KOPT-K1 (cell line): ENCODE data around the gene LILRA5.
"Not testable (repeated sequence)": the region's sequence is repeated elsewhere in the genome, so short reads cannot be mapped to it uniquely, and the experiment has no call there.

Source experiments
- H3K27ac ChIP-seq: fragments of 200-600 bp; sonication (generic); 2 replicates; pipeline ENCODE4 v1.5.1; 2016; ENCODE audit warnings: antibody characterized with exemption, mild to moderate bottlenecking, low read depth, low read length; ENCODE audit not compliant: poor library complexity, severe bottlenecking
- H3K36me3 ChIP-seq: fragments of 200-600 bp; sonication (generic); 2 replicates; pipeline ENCODE4 v1.5.1; 2017; ENCODE audit warnings: antibody characterized with exemption, mild to moderate bottlenecking, low read length, moderate library complexity; ENCODE audit not compliant: insufficient read depth
- H3K9me3 ChIP-seq: fragments of 200-600 bp; sonication (generic); 2 replicates; pipeline ENCODE4 v1.5.1; 2017; ENCODE audit warnings: antibody characterized with exemption, low read length, mild to moderate bottlenecking; ENCODE audit not compliant: insufficient read depth, poor library complexity, severe bottlenecking

The LILRA5 gene

DNA sequence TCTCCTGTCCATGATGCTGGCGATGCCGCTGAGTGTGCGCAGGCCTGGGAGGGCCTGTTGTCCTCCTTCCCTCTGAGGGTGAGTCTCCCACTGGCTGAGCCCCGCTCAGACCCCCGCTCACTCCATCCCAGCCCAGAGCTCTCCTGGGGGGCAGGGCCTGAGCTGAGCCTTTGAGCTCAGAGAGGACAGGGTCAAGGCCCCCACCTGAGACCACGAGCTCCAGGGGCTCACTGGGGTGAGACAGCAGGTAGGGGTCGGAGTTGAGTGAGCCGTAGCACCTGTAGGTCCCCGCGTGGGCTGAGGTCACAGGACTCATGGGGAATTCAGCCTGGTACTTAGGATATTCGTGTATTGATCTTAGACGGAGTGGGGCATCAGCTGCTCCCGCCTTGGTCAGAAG, 34.9 kb downstream of the LILRA5 start:
- H3K27ac ChIP-seq, H3K9me3 ChIP-seq, H3K36me3 ChIP-seq: not testable (repeated sequence)

DNA sequence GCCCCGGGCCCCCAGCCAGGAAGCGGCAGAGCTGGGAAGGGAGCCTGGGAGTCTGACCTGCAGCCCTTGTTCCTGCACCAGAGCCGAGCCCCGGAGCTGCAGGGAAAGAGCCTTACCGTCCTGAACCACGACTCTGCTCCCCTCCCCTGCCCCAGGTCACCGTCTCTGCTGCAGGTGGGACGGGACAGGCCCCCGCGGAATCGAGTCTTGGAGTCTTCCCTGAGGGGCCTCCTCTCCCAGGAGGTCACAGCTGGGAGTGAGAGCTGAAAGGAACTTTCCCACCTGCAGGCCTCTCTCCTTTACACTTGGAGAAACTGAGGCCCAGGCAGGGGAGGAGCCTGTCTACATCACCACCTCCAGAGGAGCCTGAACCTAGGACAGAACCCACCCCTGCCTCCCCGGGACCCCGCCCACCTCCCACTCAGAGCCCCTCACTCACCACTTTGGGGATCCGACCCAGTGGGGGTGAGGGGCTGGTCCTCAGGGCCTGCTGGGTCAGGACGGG, 35.8 kb downstream of the LILRA5 start:
- not testable (repeated sequence) for H3K9me3 ChIP-seq, H3K27ac ChIP-seq, H3K36me3 ChIP-seq

DNA sequence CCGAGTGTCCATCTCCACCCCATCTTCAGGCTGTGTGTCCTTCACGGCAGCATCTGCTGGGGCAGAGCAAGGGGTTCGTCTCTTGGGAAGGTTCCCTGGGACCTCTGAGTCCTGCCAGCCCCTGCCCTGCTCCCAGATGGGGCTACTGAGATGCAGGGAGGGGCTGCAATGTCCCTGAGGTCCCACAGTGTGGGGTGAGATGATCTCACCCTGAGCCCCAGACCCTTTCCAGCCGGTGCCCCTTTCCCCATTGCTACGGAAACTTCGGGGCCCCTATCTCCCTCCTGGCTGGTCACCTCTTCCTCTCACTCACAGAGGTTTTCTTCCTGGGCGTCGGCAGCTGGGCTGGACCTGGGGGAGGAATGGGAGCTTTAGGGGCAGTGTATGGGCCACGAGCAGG, 37.0 kb downstream of the LILRA5 start:
- H3K36me3 ChIP-seq: no peaks in the 10 kb centered on the region
- no peak overlapping the region for H3K27ac ChIP-seq
- H3K9me3 ChIP-seq: no peaks in the 10 kb centered on the region

DNA sequence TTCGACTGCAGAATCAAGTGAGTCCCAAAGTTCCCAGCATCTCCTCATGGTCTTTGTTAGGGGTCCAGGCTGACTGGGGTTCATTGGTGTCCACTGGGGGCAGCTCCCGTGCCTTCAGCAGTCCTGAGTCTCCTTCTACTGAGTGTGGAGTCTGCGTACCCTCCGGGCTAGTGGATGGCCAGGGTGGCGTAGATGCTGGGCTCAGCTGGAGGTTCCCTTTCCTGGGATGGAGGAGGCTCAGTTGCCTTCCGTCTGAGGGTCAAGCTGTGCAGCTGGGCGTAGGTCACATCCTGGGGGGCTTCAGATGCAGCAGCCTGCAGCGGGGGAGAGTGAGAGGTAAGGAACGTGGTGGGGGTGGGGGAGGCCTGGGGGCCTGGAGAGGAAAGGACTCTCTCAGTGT, 38.5 kb downstream of the LILRA5 start:
- not testable (repeated sequence) for H3K27ac ChIP-seq, H3K9me3 ChIP-seq, H3K36me3 ChIP-seq

DNA sequence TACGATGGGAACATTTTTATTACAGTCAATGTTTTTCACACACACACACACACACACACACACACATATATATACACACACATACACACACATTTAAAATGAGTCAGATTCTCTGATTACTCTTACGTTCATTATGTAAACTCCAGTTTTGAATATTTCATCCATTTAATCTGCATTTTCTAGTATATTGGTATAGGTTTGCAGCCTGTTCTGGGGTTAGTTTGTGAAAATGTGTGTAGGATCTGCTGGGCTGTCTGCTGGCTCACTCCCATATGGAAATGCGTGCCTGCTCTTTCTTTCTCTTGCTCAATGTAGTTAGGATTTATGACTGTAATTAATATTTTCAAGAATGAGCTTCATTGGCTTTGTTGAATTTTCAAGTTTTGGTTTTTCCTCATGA, 39.1 kb downstream of the LILRA5 start:
- Histone ChIP-seq H3K36me3 (no peaks in the 10 kb centered on the region), H3K9me3 (no peaks in the 10 kb centered on the region), H3K27ac (no peak overlapping the region)

DNA sequence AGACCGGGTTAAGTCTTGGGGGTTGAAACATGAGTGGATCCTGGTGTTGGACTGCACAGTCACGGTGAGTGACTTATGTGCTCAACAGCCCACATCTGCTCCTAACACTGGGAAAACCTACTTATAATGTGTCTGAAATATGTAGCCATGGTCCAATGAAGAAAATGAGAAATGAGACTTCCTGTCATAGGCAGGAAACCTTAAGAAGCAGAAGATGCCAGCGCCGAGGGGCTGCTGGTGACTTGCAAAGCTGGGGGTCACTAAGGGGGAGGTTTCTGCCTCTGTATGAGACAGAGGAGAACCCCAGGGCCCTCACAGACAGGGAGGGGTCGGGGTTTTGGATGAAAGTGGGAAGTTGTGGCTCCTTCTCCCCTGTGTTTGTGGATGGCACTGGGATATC, 40.8 kb downstream of the LILRA5 start:
- not testable (repeated sequence) for H3K27ac ChIP-seq, H3K9me3 ChIP-seq, H3K36me3 ChIP-seq

DNA sequence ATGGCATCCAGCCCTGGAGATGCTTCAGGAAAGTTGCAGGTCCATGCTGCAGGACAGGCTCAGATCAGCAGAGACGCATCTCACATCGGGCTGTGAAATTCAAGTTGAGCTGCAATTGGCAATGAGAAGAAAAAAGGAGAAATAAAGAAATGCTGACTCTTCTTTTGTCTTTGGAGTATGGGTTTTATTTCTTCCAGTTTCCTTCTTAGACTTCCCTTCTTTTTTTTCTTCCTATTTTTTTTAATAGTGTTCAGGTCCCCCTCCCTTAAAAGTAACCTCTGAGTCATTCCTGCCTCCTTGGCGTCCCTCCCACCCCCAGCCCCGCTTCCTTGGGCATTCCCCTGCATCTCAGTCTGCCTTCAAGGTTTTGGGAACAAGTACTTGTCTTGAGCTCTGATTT, 41.4 kb downstream of the LILRA5 start:
- not testable (repeated sequence) for H3K27ac ChIP-seq, H3K9me3 ChIP-seq, H3K36me3 ChIP-seq

DNA sequence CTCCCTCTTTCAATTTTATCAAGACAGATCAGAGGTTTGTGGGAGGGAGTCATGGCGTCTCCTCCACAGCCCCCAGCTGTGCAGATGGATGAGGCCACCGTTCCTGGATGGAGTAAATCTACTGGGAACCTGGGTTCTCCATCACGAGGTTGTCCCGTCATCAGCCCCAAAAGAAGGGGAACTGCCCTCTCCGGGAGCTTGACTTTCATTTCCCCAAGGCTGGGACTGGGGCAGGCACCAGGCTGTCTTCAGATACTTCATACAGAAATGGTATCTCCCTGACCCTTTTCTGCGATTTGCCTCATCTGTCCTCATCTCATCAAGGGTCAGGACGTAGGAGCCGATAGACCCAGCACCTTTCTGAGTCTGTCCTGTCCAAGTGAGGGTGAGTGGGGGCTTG, 41.9 kb downstream of the LILRA5 start:
- Histone ChIP-seq H3K27ac (no peak overlapping the region), H3K36me3 (no peaks in the 10 kb centered on the region), H3K9me3 (no peaks in the 10 kb centered on the region)

DNA sequence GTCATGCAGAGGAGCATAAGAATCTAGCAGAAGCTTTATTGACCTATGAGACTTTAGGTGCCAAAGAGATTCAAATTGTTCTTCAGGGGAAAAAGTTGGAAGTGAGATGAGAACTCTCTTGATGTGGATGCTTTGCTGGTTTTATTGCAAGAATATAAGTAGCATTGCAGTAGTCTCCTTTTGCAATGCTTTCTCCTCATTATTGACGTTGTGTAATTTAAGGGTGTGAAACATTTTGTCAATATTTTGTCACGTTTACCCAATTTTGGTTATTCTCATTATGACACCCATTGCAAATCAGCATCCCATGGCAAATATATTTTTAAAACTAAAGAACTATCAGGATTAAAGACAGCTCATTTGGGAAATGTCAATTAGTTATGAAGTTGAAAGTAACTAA, 44.0 kb downstream of the LILRA5 start:
- H3K36me3 ChIP-seq: no peaks in the 10 kb centered on the region
- H3K9me3 ChIP-seq: no peaks in the 10 kb centered on the region
- no peak overlapping the region for H3K27ac ChIP-seq

DNA sequence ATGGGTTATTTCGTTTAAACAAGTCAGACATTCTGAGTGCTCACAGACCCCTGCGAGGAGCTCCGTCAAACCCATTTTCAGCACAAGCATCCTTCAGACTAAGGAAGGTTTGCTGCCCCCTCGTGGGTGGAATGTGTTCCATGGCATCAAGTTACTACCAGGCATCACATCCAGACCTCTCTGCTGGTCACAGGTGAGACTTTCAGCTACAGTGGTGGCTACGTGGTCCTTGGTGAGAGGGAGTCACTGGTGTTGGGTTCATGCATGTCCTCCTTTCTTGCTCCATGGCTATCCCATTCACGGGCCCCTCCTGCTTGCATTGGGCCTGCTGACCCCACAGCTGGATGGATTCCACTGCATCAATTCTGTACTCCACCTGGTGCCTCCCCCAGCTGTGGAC, 46.8 kb downstream of the LILRA5 start:
- no peaks in the 10 kb centered on the region for H3K36me3 ChIP-seq
- H3K27ac ChIP-seq: no peak overlapping the region
- no peaks in the 10 kb centered on the region for H3K9me3 ChIP-seq

DNA sequence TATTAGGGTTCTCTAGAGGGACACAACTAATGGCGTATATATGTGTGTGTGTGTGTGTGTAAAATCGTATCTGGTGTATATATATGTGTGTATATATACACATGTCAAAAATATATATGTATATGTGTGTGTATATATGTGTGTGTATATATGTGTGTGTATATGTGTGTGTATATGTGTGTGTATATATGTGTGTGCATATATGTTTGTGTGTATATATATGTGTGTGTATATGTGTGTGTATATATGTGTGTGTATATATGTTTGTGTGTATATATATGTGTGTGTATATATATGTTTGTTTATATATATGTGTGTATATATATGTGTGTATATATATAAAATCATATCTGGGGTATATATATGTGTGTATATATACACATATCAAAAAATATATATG, 50.5 kb downstream of the LILRA5 start:
- Histone ChIP-seq H3K36me3 (no peaks in the 10 kb centered on the region), H3K27ac (no peak overlapping the region), H3K9me3 (no peaks in the 10 kb centered on the region)

DNA sequence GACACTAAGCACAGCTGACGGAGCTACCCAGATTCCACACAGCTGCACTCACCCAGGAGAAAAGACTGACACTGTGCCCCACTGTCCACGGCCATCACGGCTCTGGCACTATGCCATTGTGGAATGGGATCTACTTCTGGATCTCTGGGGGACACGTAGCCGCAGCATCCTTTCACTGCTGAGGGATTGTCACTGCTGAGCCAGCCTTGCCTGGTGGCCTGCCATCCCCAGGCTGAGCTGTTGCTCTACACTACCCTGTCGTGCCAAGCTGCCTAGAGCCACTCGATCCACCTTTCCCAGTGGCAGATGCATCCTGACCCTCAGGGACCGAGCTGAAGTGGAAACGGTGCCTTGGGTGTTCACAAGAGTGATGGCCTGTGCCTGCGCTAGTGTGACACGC, 50.9 kb downstream of the LILRA5 start:
- H3K36me3 ChIP-seq: no peaks in the 10 kb centered on the region
- no peak overlapping the region for H3K27ac ChIP-seq

DNA sequence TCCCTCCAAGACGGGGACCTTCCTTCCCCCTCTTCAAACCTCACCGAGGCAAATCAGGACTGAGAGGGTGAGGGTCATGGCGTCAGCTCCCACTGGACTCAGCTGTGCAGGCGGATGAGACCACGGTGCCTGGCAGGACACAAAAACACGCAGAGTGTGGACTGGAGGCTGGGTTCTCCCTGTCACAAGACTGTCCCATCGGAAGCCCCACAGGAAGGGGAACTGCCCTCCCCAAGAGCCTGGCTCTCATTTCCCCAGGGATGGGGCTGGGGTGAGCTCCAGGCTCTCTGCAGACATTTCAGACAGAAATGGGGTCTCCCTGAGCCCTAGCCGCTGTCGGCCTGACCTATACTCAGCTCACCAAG, 55.9 kb downstream of the LILRA5 start, which contains the start of gene LILRB5:
TSS of gene LILRB5 (minus strand) at position 158 of the 365 bp plus-strand sequence. CDS start at position 78, 80 bp downstream.
- H3K27ac ChIP-seq: no peak within 1 kb of the TSS
- H3K9me3 ChIP-seq: no peaks in the 10 kb centered on the region
- H3K36me3 ChIP-seq: no peaks in the 10 kb centered on the region

More for the DNA sequence above, 50.9 kb downstream of the LILRA5 start:
- H3K9me3 ChIP-seq: no peaks in the 10 kb centered on the region
